Measurements from ENCODE around the gene FOXK1.

GRCh38 chr7:4816419-4817080 is 134.5 kb downstream of the FOXK1 start:
- TF ChIP-seq BHLHE40 (IDR thresholded peaks at IDR 0.05; ENCODE audit: borderline replicate concordance): no peak
- no peak for TF ChIP-seq ARNT (IDR thresholded peaks at IDR 0.05)
- TF ChIP-seq NFRKB (IDR thresholded peaks at IDR 0.05): no peak
- no peak for TF ChIP-seq SP1 (IDR thresholded peaks at IDR 0.05)
- no peak for TF ChIP-seq FOXK2 (IDR thresholded peaks at IDR 0.05)
- TF ChIP-seq ELF4 (IDR thresholded peaks at IDR 0.05): no peak
- TF ChIP-seq TARDBP (IDR thresholded peaks at IDR 0.05): no peak

All from HEK293T (cell line).